SU-DHL-6 (cell line): Measurements from ENCODE around the gene LRRC4C.

Experiments
- H2AFZ ChIP-seq: fragments of 200-600 bp; sonication (generic); 2 replicates; pipeline ENCODE4 v1.6.1; 2014; ENCODE audit warnings: low read depth, mild to moderate bottlenecking, moderate library complexity, mixed read lengths, antibody characterized with exemption, low read length; ENCODE audit not compliant: severe bottlenecking
- H3F3A ChIP-seq: fragments of 200-600 bp; shearing (Covaris generic); 2 replicates; pipeline ENCODE4 v1.6.0; 2016; ENCODE audit warnings: antibody characterized with exemption, mild to moderate bottlenecking; ENCODE audit not compliant: insufficient read depth
- H3K27ac ChIP-seq: fragments of 200-600 bp; sonication (generic); 2 replicates; pipeline ENCODE4 v1.5.1; 2016; ENCODE audit warnings: low read depth, mild to moderate bottlenecking, low read length, moderate library complexity, mixed read lengths
- H3K27me3 ChIP-seq: fragments of 200-600 bp; sonication (generic), shearing (Covaris generic); 2 replicates; pipeline ENCODE4 v1.6.0; 2014; ENCODE audit warnings: mild to moderate bottlenecking, low read length
- H3K36me3 ChIP-seq: fragments of 200-600 bp; sonication (generic); 2 replicates; pipeline ENCODE4 v1.6.1; 2014; ENCODE audit warnings: mild to moderate bottlenecking, low read length, mixed read lengths
- H3K4me2 ChIP-seq: fragments of 300-600, 200-600 bp; shearing (Covaris generic), sonication (generic); 2 replicates; pipeline ENCODE4 v1.6.0; 2014; ENCODE audit warnings: low read length, low read depth, mild to moderate bottlenecking; ENCODE audit not compliant: poor library complexity, severe bottlenecking
- H3K4me3 ChIP-seq: fragments of 200-600 bp; sonication (generic); 2 replicates; pipeline ENCODE4 v1.5.1; 2014; ENCODE audit warnings: antibody characterized with exemption, low read length, mild to moderate bottlenecking, mixed read lengths; ENCODE audit not compliant: insufficient read depth, poor library complexity, severe bottlenecking
- H3K79me2 ChIP-seq: fragments of 200-600 bp; sonication (generic); 2 replicates; pipeline ENCODE4 v1.6.1; 2014; ENCODE audit warnings: mild to moderate bottlenecking, low read length, moderate library complexity; ENCODE audit not compliant: insufficient read depth
- H3K9ac ChIP-seq: fragments of 200-600 bp; sonication (generic); 2 replicates; pipeline ENCODE4 v1.7.0; 2014; ENCODE audit warnings: mild to moderate bottlenecking, low read length
- H3K9me2 ChIP-seq: fragments of 200-600 bp; sonication (generic); replicated peaks from 2 replicates; pipeline ENCODE4 v1.6.1; 2014; ENCODE audit warnings: low read length; ENCODE audit not compliant: insufficient read depth
- H3K9me3 ChIP-seq: fragments of 200-600 bp; sonication (generic); 2 replicates; pipeline ENCODE4 v1.6.1; 2014; ENCODE audit warnings: low read length, mixed read lengths; ENCODE audit not compliant: insufficient read depth
- H4K20me1 ChIP-seq: fragments of 200-600 bp; sonication (generic); 2 replicates; pipeline ENCODE4 v1.6.1; 2014; ENCODE audit warnings: low read depth, mild to moderate bottlenecking, antibody characterized with exemption, low read length, moderate library complexity, mixed read lengths
- EZH2phosphoT487 ChIP-seq: fragments of 200-600 bp; sonication (generic), shearing (Covaris generic); conservative IDR thresholded peaks from 2 replicates; pipeline ENCODE4 v1.6.1; 2018; ENCODE audit warnings: mild to moderate bottlenecking, antibody characterized with exemption, low read length, moderate library complexity, mixed read lengths
- TF ChIP-seq, protein P1 (sequence below): fragments of 200-600 bp; sonication (generic); IDR thresholded peaks from one replicate; pipeline ENCODE4 v1.5.1; 2017; ENCODE audit warnings: antibody characterized with exemption, mild to moderate bottlenecking, low read length, moderate library complexity; ENCODE audit not compliant: insufficient read depth, poor library complexity, severe bottlenecking

The LRRC4C gene

DNA sequence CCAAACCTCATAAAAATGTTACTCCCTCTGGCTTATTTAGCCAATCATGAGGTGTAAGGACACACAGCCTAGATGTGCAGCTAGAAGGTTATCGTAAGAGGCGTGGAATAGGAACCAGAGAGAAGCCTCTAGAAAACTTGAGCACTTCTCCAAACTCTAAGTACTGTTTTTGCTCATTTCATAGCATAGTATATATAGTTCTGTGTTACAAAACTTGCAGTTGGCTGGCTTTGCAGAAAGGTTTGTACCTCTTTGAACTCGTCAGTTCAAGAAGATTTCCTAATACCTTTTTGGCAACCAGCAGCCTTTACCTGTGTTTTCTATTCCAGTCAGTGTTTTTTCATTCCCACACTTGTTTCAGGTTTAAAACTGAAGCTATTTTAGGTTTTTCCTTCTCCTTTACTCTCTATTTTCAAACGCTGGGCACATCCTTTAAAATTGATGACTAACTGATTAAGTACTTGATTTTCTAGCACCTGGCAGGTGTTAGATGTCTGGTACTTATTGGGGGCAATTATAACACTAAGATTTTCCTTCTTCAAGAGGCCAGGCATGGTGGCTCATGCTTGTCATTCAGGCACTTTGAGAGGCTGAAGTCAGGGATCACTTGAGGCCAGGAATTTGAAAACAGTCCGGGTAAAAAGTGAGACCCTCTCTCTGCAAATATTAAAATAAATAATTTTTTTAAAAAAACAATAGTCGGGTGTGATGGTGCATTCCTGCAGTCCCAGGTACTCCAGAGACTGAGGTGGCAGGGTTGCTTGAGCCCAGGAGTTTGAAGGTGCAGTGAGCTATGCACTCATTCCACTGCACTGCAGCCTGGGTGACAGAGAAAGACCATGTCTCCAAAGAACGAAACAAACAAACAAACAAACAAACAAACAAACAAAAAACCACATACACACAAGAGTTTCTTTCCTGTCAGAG is 125.2 kb downstream of the LRRC4C start:
- Histone ChIP-seq H3F3A (no peaks in the 10 kb centered on the region), H3K79me2 (no peaks in the 10 kb centered on the region), H3K9ac (no peak overlapping the region), H3K27me3 (no peaks in the 10 kb centered on the region), H3K36me3 (no peaks in the 10 kb centered on the region), H3K4me3 (no peak overlapping the region), H4K20me1 (no peaks in the 10 kb centered on the region), H2AFZ (no peak overlapping the region), H3K4me2 (no peak overlapping the region), H3K9me2 (no peaks in the 10 kb centered on the region), H3K27ac (no peak overlapping the region), H3K9me3 (no peaks in the 10 kb centered on the region)
- TF ChIP-seq, protein P1, sequence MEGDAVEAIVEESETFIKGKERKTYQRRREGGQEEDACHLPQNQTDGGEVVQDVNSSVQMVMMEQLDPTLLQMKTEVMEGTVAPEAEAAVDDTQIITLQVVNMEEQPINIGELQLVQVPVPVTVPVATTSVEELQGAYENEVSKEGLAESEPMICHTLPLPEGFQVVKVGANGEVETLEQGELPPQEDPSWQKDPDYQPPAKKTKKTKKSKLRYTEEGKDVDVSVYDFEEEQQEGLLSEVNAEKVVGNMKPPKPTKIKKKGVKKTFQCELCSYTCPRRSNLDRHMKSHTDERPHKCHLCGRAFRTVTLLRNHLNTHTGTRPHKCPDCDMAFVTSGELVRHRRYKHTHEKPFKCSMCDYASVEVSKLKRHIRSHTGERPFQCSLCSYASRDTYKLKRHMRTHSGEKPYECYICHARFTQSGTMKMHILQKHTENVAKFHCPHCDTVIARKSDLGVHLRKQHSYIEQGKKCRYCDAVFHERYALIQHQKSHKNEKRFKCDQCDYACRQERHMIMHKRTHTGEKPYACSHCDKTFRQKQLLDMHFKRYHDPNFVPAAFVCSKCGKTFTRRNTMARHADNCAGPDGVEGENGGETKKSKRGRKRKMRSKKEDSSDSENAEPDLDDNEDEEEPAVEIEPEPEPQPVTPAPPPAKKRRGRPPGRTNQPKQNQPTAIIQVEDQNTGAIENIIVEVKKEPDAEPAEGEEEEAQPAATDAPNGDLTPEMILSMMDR: no peak
- TF ChIP-seq EZH2phosphoT487: no peak

DNA sequence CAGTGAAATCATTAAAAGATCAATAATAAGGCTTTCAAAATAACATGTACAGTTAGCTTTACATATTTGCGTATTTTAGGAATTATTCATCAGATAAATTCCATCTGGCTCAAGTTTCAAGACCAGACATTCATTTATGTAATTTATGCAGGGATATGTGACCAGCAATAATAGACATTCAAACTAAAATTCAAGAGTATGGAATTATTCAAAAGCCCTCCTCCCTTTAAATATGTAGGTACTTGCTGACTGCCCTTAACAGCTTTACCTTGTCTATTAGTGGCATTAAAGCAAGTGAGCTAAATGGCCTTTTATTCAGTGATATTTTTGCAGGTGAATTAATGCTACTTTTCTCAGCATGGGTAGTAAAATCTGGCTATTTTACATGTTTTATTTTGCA is 126.1 kb downstream of the LRRC4C start:
- Histone ChIP-seq H3K4me3 (no peak overlapping the region), H3K27me3 (no peaks in the 10 kb centered on the region), H3K9me3 (no peaks in the 10 kb centered on the region), H2AFZ (no peak overlapping the region), H3K4me2 (no peak overlapping the region), H3K27ac (no peak overlapping the region), H3K9me2 (no peaks in the 10 kb centered on the region), H3K9ac (no peak overlapping the region), H3K79me2 (no peaks in the 10 kb centered on the region), H4K20me1 (no peaks in the 10 kb centered on the region), H3F3A (no peaks in the 10 kb centered on the region), H3K36me3 (no peaks in the 10 kb centered on the region)
- TF ChIP-seq, protein P1: no peak
- no peak for TF ChIP-seq EZH2phosphoT487

DNA sequence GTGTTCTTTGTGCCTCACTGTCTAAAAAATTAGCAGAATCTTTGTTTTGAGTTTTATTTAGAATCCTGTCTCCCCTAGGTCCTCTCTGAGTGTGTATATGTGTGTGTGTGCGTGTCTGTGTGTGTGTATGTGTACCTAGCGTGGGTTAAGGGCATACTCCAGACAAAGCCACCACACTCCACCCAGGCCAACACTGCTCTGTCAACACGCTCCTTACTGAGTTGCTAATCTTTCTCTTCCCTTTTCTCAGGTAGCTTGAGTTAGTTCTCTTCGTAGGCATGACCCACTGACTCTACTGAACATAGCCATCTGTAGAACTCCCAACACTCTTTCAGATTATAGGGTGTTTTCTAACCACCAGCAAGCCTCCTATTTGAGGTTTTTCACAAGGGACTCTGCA is 131.1 kb downstream of the LRRC4C start:
- H3F3A ChIP-seq: no peaks in the 10 kb centered on the region
- H2AFZ ChIP-seq: no peak overlapping the region
- H3K27me3 ChIP-seq: no peaks in the 10 kb centered on the region
- H3K79me2 ChIP-seq: no peaks in the 10 kb centered on the region
- no peaks in the 10 kb centered on the region for H4K20me1 ChIP-seq
- H3K4me3 ChIP-seq: no peak overlapping the region
- no peaks in the 10 kb centered on the region for H3K36me3 ChIP-seq
- H3K9me2 ChIP-seq: no peaks in the 10 kb centered on the region
- no peak overlapping the region for H3K4me2 ChIP-seq
- no peak overlapping the region for H3K9ac ChIP-seq
- H3K9me3 ChIP-seq: no peaks in the 10 kb centered on the region
- H3K27ac ChIP-seq: no peak overlapping the region
- TF ChIP-seq, protein P1: no peak
- no peak for TF ChIP-seq EZH2phosphoT487
